HCT116 (cell line): Measurements from ENCODE around the gene HEY2. TPM values are rescaled to one million over a fixed set of nuclear protein-coding genes. Genes with fewer than 3 reads are reported as not detected.

Experiments
- ATAC-seq: fragments of 200-7000 bp; cut with Tn5 transposase; 2 replicates; pipeline ENCODE4 v1.9.1; 2020; ENCODE audit warnings: mild to moderate bottlenecking, moderate library complexity
- BruUV-seq: library from RNA; stranded (reverse); fragments of 400-500 nt; replicated peaks from 2 replicates; lab custom pipeline; 2021; lab: Mats Ljungman, UMichigan
- CTCF ChIA-PET: fragments of 300-600 bp; sonication (Branson Sonifier 250); formaldehyde crosslinking; loops from one replicate; lab custom pipeline; 2021; ENCODE audit warnings: antibody characterized with exemption; lab: Charles Lee
- POLR2A ChIA-PET: fragments of 300-600, 350-600 bp; sonication (Branson Sonifier 250); formaldehyde crosslinking; loops from one replicate; lab custom pipeline; 2021; ENCODE audit warnings: antibody characterized with exemption; lab: Charles Lee
- RAD21 ChIA-PET, 2 experiments: fragments of 300-600 bp; sonication (Branson Sonifier 250); formaldehyde crosslinking; loops; one replicate each; lab custom pipeline; 2023; ENCODE audit warnings: low total read pairs in 2 of 2; ENCODE audit not compliant: uncharacterized antibody in 2 of 2, unreplicated experiment in 2 of 2, low non-redundant PET in 1 of 2; lab: Charles Lee
- DNase-seq: peaks from one replicate; pipeline ENCODE4 v3.0.0-alpha.2; 2010; ENCODE audit warnings: low read depth, low spot score
- H2AFZ ChIP-seq: fragments of 200-600 bp; shearing (Covaris generic), sonication (generic); 2 replicates; pipeline ENCODE4 v1.6.1; 2017; ENCODE audit warnings: low read depth, mixed run types, mixed read lengths, antibody characterized with exemption, low read length; ENCODE audit not compliant: poor library complexity, severe bottlenecking
- H3K27ac ChIP-seq: 2 replicates; pipeline ENCODE4 v1.5.1; 2012; ENCODE audit warnings: low read depth, low read length
- H3K27me3 ChIP-seq: fragments of 200-600 bp; sonication (generic); 2 replicates; pipeline ENCODE4 v1.6.1; 2016; ENCODE audit warnings: mixed run types, low read length, mixed read lengths; ENCODE audit not compliant: insufficient read depth
- H3K36me3 ChIP-seq, 2 experiments: fragments of 200-500 bp in 1 of 2; fragments of 200-600 bp in 1 of 2; sonication (Bioruptor generic) in 1 of 2; sonication (generic) in 1 of 2; 2 replicates each; pipeline versions ENCODE4 v1.5.1 to v1.6.1; 2014 to 2016; ENCODE audit warnings: low read length in 2 of 2, inconsistent platforms in 1 of 2, mixed read lengths in 1 of 2, mixed run types in 1 of 2; ENCODE audit not compliant: insufficient read depth in 2 of 2, control insufficient read depth in 1 of 2
- H3K4me1 ChIP-seq, 2 experiments: fragments of 200-600 bp in 1 of 2; sonication (generic) in 1 of 2; 2 replicates each; pipeline versions ENCODE4 v1.5.1 to v1.6.1; 2012 to 2017; ENCODE audit warnings: low read length in 2 of 2, inconsistent platforms in 1 of 2, mild to moderate bottlenecking in 1 of 2, mixed read lengths in 1 of 2, mixed run types in 1 of 2, moderate library complexity in 1 of 2; ENCODE audit not compliant: insufficient read depth in 2 of 2, control insufficient read depth in 1 of 2
- H3K4me2 ChIP-seq: fragments of 200-600 bp; sonication (generic); 2 replicates; pipeline ENCODE4 v1.6.1; 2017; ENCODE audit warnings: mixed run types, low read length, mixed read lengths
- H3K4me3 ChIP-seq, 2 experiments: fragments of 200-600 bp in 1 of 2; sonication (generic) in 1 of 2; replicated peaks in 1 of 2; 2 replicates each; pipeline ENCODE4 v1.5.1; 2011 to 2016; ENCODE audit warnings: low read length in 2 of 2, control low read depth in 1 of 2, low read depth in 1 of 2, mild to moderate bottlenecking in 1 of 2, mixed read lengths in 1 of 2, mixed run types in 1 of 2
- H3K79me2 ChIP-seq: fragments of 200-600 bp; sonication (generic); 2 replicates; pipeline ENCODE4 v1.6.1; 2017; ENCODE audit warnings: mild to moderate bottlenecking, mixed run types, low read length, moderate library complexity, mixed read lengths; ENCODE audit not compliant: insufficient read depth
- H3K9ac ChIP-seq: fragments of 200-600 bp; sonication (generic); 2 replicates; pipeline ENCODE4 v1.6.1; 2016; ENCODE audit warnings: low read length, mixed read lengths
- H3K9me2 ChIP-seq: fragments of 200-600 bp; sonication (generic), shearing (Covaris generic); 2 replicates; pipeline ENCODE4 v1.6.1; 2017; ENCODE audit warnings: mixed run types, mild to moderate bottlenecking, moderate library complexity; ENCODE audit not compliant: insufficient read depth
- H3K9me3 ChIP-seq, 2 experiments: fragments of 200-500 bp in 1 of 2; fragments of 200-600 bp in 1 of 2; sonication (Bioruptor generic) in 1 of 2; sonication (generic) in 1 of 2; 2 replicates each; pipeline ENCODE4 v1.6.1; 2014 to 2017; ENCODE audit warnings: low read length in 2 of 2, mixed read lengths in 2 of 2, inconsistent platforms in 1 of 2, low read depth in 1 of 2, mild to moderate bottlenecking in 1 of 2, mixed run types in 1 of 2, moderate library complexity in 1 of 2; ENCODE audit not compliant: control insufficient read depth in 1 of 2, insufficient read depth in 1 of 2
- H4K20me1 ChIP-seq: fragments of 200-600 bp; sonication (generic), shearing (Covaris generic); 2 replicates; pipeline ENCODE4 v1.6.1; 2017; ENCODE audit warnings: mixed run types, mild to moderate bottlenecking, moderate library complexity; ENCODE audit not compliant: insufficient read depth
- CBX3 ChIP-seq: IDR thresholded peaks from 2 replicates; pipeline ENCODE4 v1.6.1; 2012; ENCODE audit warnings: low read depth
- CEBPB ChIP-seq: IDR thresholded peaks from 2 replicates; pipeline ENCODE4 v1.6.1; 2012; ENCODE audit warnings: low read depth
- ELF1 ChIP-seq: IDR thresholded peaks from 2 replicates; pipeline ENCODE4 v1.6.1; 2012; ENCODE audit warnings: low read depth, borderline replicate concordance
- EZH2 ChIP-seq: fragments of 200-600 bp; sonication (generic); IDR thresholded peaks from 2 replicates; pipeline ENCODE4 v1.6.1; 2017; ENCODE audit warnings: antibody characterized with exemption, mixed run types
- FOSL1 ChIP-seq: IDR thresholded peaks from 2 replicates; pipeline ENCODE4 v1.6.1; 2012; ENCODE audit warnings: low read depth
- JUND ChIP-seq: IDR thresholded peaks from 2 replicates; pipeline ENCODE4 v1.6.1; 2012
- MAX ChIP-seq: IDR thresholded peaks from 2 replicates; pipeline ENCODE4 v1.6.1; 2012
- POLR2A ChIP-seq: IDR thresholded peaks from 2 replicates; pipeline ENCODE4 v1.7.0; 2011; ENCODE audit warnings: borderline replicate concordance; ENCODE audit not compliant: insufficient read depth, insufficient read length; ENCODE audit errors: extremely low read depth
- POLR2AphosphoS5 ChIP-seq: IDR thresholded peaks from 2 replicates; pipeline ENCODE4 v1.6.1; 2011; ENCODE audit warnings: mild to moderate bottlenecking, low read depth, low read length, moderate library complexity
- RAD21 ChIP-seq: IDR thresholded peaks from 2 replicates; pipeline ENCODE4 v1.6.1; 2012; ENCODE audit warnings: low read depth, mild to moderate bottlenecking
- SIN3A ChIP-seq: IDR thresholded peaks from 2 replicates; pipeline ENCODE4 v1.6.1; 2012; ENCODE audit warnings: low read depth
- SRF ChIP-seq: IDR thresholded peaks from 2 replicates; pipeline ENCODE4 v1.6.1; 2012; ENCODE audit warnings: low read depth
- TCF7L2 ChIP-seq: IDR thresholded peaks from 2 replicates; pipeline ENCODE4 v1.7.0; 2011; ENCODE audit warnings: borderline replicate concordance, inconsistent platforms; ENCODE audit not compliant: insufficient read depth, insufficient read length; ENCODE audit errors: extremely low read depth
- ZBTB33 ChIP-seq: IDR thresholded peaks from 2 replicates; pipeline ENCODE4 v1.6.1; 2011; ENCODE audit warnings: mild to moderate bottlenecking, low read length, moderate library complexity; ENCODE audit not compliant: insufficient replicate concordance; ENCODE audit errors: extremely low read depth
- intact Hi-C: fragments of 100-400 bp; cut with micrococcal nuclease; formaldehyde crosslinking; loops from 2 replicates; pipeline ENCODE4 v1.10.0; 2022
- total RNA-seq: library from RNA; stranded (reverse); gene quantifications from one replicate; pipeline ENCODE4 v1.2.1, GENCODE V29; 2021; ENCODE audit not compliant: unreplicated experiment

HEY2 gene
- total RNA-seq, 1 experiment from 2014 or later = not detected

- RAD21 ChIA-PET = no interaction called here
- H3K27ac ChIP-seq = no peak overlapping the region
- intact Hi-C loops = no loop called here
- no TSS peak for BruUV-seq
- DNase-seq (no peak), ATAC-seq (no peak)
- no peaks in the 10 kb centered on the region for H3K79me2 ChIP-seq
- no peaks in the 10 kb centered on the region for H4K20me1 ChIP-seq
- H3K9ac ChIP-seq = no peak overlapping the region
- CTCF ChIA-PET = no interaction called here
- no peaks in the 10 kb centered on the region for H3K9me2 ChIP-seq
- H3K4me1 ChIP-seq = no peaks in the 10 kb centered on the region
- no peaks in the 10 kb centered on the region for H3K36me3 ChIP-seq
- POLR2A ChIA-PET = no interaction called here
- no peak for TF ChIP-seq SRF
- no peak for TF ChIP-seq POLR2AphosphoS5
- TF ChIP-seq MAX = no peak
- TF ChIP-seq ELF1 = no peak
- no peak for TF ChIP-seq POLR2A
- TF ChIP-seq CEBPB = no peak
- no peak for TF ChIP-seq TCF7L2
- TF ChIP-seq ZBTB33 = no peak
- no peak for TF ChIP-seq RAD21
- TF ChIP-seq FOSL1 = no peak
- TF ChIP-seq CBX3 = no peak
- no peak for TF ChIP-seq EZH2
- TF ChIP-seq SIN3A = no peak
- TF ChIP-seq JUND = no peak
- peaks cover 43% of the 10 kb centered on the region for H3K27me3 ChIP-seq
- no peaks in the 10 kb centered on the region for H3K9me3 ChIP-seq
- no peak overlapping the region for H2AFZ ChIP-seq
- H3K4me3 ChIP-seq = no peak overlapping the region
- no peak overlapping the region for H3K4me2 ChIP-seq
These were observed 17.0 kb upstream of the HEY2 start for GRCh38 chr6:125732398-125732797.
